Stimulated activated memory B cell treated with anti-CD40 and anti-IgM and Interleukin-4, amounts not matched to agents 10 μg/mL and 1 μg/mL and 100 μg/mL, for 72 hours (primary cell): ENCODE data around the gene TRIM3.
A peak's percentile ranks its signal among the peaks of the same experiment; 100 is the strongest.

Source experiments
- ATAC-seq: fragments of 150-1000 bp; cut with Tn5 transposase; 2 replicates; pipeline ENCODE4 v1.10.0; 2021
- H3K27ac Mint-ChIP-seq: one replicate; pipeline ENCODE4 v1.8.0; 2022; ENCODE audit warnings: mild to moderate bottlenecking, mixed read lengths
- H3K27me3 Mint-ChIP-seq: one replicate; pipeline ENCODE4 v1.8.0; 2022; ENCODE audit warnings: mixed read lengths
- H3K36me3 Mint-ChIP-seq: one replicate; pipeline ENCODE4 v1.8.0; 2022; ENCODE audit warnings: mixed read lengths
- H3K4me1 Mint-ChIP-seq: one replicate; pipeline ENCODE4 v1.8.0; 2022; ENCODE audit warnings: mixed read lengths
- H3K4me3 Mint-ChIP-seq: one replicate; pipeline ENCODE4 v1.8.0; 2022; ENCODE audit warnings: mild to moderate bottlenecking, moderate library complexity, mixed read lengths
- H3K9me3 Mint-ChIP-seq: one replicate; pipeline ENCODE4 v1.8.0; 2022; ENCODE audit warnings: mixed read lengths

TRIM3 gene

GRCh38 chr11:6458352-6459098 is 15.2 kb downstream of the TRIM3 start:
- Mint-ChIP-seq H3K27ac (no peak overlapping the region), H3K4me1 (no peaks in the 10 kb centered on the region), H3K4me3 (no peak overlapping the region), H3K9me3 (no peaks in the 10 kb centered on the region), H3K36me3 (peaks cover 24% of the 10 kb centered on the region), H3K27me3 (no peaks in the 10 kb centered on the region)
- no peak for ATAC-seq

GRCh38 chr11:6457581-6458320 is 16.0 kb downstream of the TRIM3 start:
- Mint-ChIP-seq H3K36me3 (peaks cover 20% of the 10 kb centered on the region), H3K9me3 (no peaks in the 10 kb centered on the region), H3K27me3 (no peaks in the 10 kb centered on the region), H3K4me3 (no peak overlapping the region), H3K27ac (no peak overlapping the region), H3K4me1 (no peaks in the 10 kb centered on the region)
- ATAC-seq: no peak

DNA sequence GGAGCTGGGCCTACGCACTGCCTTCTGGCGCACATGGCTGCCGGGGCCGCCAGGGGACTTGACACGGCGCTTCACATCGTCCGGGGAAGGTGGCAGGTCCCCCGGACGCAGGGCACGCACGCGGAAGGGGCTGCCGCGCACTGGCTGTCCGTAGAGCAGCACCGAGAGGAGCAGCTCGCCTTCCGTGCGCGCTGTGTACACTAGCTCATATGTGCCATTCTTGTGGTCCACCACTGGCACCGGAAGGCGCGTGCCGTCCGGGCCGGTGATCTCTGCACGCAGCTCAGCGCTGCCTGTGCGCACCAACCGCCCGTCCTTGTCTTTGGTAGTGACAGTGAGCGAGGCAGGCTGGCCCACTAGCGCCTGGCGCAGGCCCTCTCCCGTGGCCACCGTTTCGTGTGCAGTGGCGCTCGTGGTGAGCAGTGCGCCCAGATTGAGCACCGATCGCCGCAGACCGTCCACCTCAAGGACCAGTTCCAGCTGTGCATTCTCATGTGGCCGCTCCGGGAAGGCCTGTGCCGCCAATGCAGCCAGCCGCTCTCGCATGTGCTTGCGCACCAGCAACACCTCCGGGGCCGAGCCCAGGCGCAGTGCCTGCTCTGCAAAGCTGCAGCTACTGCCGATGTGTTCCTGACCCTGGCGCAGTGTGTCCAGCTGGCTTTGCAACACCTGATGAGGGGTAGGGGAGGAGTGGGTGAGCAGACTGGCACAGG is 17.2 kb downstream of the TRIM3 start:
- no peak for ATAC-seq
- H3K4me1 Mint-ChIP-seq: no peaks in the 10 kb centered on the region
- H3K4me3 Mint-ChIP-seq: no peak overlapping the region
- H3K9me3 Mint-ChIP-seq: no peaks in the 10 kb centered on the region
- H3K27ac Mint-ChIP-seq: no peak overlapping the region
- no peaks in the 10 kb centered on the region for H3K27me3 Mint-ChIP-seq
- peaks cover 14% of the 10 kb centered on the region for H3K36me3 Mint-ChIP-seq

- Mint-ChIP-seq H3K9me3 (no peaks in the 10 kb centered on the region), H3K4me3 (no peak overlapping the region), H3K27me3 (no peaks in the 10 kb centered on the region), H3K4me1 (no peaks in the 10 kb centered on the region), H3K27ac (no peak overlapping the region), H3K36me3 (peaks cover 10% of the 10 kb centered on the region)
- no peak for ATAC-seq
These were observed 18.7 kb downstream of the TRIM3 start for GRCh38 chr11:6455070-6455469.

DNA sequence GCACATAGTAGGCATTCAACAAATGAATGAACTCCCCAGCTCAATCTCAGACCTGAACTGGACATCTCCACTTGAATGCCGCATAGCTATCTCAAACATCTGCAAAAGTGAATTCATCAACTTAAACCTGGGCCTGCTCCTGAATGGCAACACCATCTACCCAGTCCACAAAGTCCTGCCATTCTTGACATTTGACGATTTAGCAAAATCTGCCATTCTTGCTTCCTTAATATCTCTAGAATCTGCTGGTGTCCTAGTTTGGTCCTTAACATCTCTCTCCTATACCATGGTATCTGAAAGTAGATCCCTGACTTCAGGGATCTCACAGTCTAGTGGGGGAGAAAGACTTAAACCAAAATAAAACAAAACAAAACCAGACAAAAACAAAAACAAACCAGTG is 20.6 kb downstream of the TRIM3 start:
- Mint-ChIP-seq H3K4me3 (no peak overlapping the region), H3K27ac (no peak overlapping the region), H3K27me3 (no peaks in the 10 kb centered on the region), H3K4me1 (no peaks in the 10 kb centered on the region), H3K9me3 (no peaks in the 10 kb centered on the region), H3K36me3 (peaks cover 10% of the 10 kb centered on the region)
- no peak for ATAC-seq

DNA sequence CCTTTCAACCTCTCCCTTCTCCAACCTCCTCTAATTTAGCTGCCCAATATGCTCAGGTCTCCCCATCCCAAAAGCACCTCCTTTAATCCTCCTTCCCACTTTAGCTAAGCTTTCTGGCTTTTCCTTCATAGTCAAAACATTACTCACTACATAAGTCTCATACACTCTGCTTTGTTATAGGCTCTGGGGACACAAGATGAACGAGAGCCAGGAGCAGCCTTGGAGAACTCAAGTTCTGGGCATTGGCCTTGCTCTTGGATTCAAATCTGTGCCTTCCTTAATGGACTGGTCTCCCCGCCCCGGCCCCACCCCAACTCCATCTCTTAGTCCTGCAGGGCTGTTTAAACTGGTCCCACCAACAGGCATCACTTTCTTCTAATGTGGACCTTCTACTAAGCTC is 21.5 kb downstream of the TRIM3 start:
- ATAC-seq: no peak
- H3K27me3 Mint-ChIP-seq: no peaks in the 10 kb centered on the region
- peaks cover 10% of the 10 kb centered on the region for H3K36me3 Mint-ChIP-seq
- no peaks in the 10 kb centered on the region for H3K4me1 Mint-ChIP-seq
- no peak overlapping the region for H3K4me3 Mint-ChIP-seq
- H3K27ac Mint-ChIP-seq: no peak overlapping the region
- H3K9me3 Mint-ChIP-seq: no peaks in the 10 kb centered on the region

GRCh38 chr11:6448574-6448973 is 25.2 kb downstream of the TRIM3 start:
- no peaks in the 10 kb centered on the region for H3K27me3 Mint-ChIP-seq
- H3K27ac Mint-ChIP-seq: no peak overlapping the region
- no peak overlapping the region for H3K4me3 Mint-ChIP-seq
- no peaks in the 10 kb centered on the region for H3K9me3 Mint-ChIP-seq
- no peak for ATAC-seq
- H3K4me1 Mint-ChIP-seq: no peaks in the 10 kb centered on the region
- no peaks in the 10 kb centered on the region for H3K36me3 Mint-ChIP-seq

DNA sequence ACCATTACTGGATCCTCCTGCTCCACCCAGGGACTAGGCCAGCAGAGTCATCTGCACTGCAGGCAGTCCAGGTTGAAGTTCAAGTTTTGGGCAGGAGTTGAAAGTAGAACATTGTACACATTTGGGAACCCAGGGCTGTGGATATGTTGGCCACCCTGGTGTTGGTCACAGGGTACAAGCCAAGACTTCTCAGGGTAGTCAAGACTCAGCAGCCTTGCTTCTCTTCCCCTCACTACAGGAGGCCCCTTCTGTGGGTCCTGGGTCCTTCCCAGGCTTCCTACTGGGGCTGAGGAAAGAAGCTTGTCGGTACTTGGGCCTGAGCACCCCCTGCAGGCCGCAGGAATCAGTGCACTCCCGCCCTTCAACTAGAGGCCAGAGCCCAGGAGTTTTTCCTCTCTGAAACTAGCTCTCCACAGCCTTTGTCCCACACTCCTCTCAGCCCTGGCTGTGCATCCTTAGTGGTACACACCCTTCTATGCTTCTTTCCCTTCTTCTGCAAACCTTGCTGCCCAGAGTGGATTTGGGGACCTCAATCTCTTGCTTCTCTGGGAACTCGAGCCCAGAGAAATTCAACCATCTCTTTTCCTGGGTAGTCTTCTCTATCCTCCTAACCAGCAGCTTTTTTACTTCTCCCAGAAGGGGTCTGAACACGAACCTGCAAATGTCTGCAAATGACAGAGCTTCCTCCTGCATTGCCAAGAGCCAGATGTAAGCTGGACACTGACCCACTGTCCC is 30.3 kb downstream of the TRIM3 start:
- Mint-ChIP-seq H3K27ac (no peak overlapping the region), H3K9me3 (no peaks in the 10 kb centered on the region), H3K36me3 (no peaks in the 10 kb centered on the region), H3K4me1 (no peaks in the 10 kb centered on the region), H3K4me3 (no peak overlapping the region), H3K27me3 (no peaks in the 10 kb centered on the region)
- ATAC-seq: peak; percentile 68

DNA sequence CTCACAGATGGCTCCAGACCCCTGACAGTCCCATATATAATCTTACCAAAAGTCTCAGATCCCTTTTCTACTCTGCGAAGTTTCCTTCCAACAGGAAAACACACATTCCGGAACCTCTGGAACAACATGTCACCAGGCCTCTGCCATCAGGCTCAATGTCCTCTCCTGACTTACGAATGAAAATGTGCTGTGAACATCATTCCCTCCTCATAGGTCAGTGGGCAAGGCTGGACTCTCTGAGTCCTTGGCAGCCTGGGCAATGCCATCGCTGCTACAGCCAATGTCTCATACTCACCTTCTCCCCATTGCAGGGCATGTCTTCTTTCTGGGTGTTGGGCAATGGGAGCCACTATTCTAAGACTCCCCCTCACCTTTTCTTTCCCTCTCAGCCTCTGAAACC is 31.3 kb downstream of the TRIM3 start:
- no peak overlapping the region for H3K4me3 Mint-ChIP-seq

GRCh38 chr11:6440906-6441358 is 32.8 kb downstream of the TRIM3 start, which contains the start of gene HPX:
TSS of gene HPX (minus strand) at chr11:6440987. CDS start at chr11:6440963, 24 bp downstream.
- no peak within 1 kb of the TSS for H3K4me3 Mint-ChIP-seq
- H3K36me3 Mint-ChIP-seq: no peaks in the 10 kb centered on the region
- H3K27me3 Mint-ChIP-seq: no peaks in the 10 kb centered on the region
- no peak within 1 kb of the TSS for H3K27ac Mint-ChIP-seq
- H3K9me3 Mint-ChIP-seq: no peaks in the 10 kb centered on the region
- H3K4me1 Mint-ChIP-seq: no peaks in the 10 kb centered on the region
- ATAC-seq: no peak

More for the DNA sequence above, 31.3 kb downstream of the TRIM3 start:
- no peak for ATAC-seq
- Mint-ChIP-seq H3K27ac (no peak overlapping the region), H3K27me3 (no peaks in the 10 kb centered on the region), H3K9me3 (no peaks in the 10 kb centered on the region), H3K4me1 (no peaks in the 10 kb centered on the region), H3K36me3 (no peaks in the 10 kb centered on the region)

DNA sequence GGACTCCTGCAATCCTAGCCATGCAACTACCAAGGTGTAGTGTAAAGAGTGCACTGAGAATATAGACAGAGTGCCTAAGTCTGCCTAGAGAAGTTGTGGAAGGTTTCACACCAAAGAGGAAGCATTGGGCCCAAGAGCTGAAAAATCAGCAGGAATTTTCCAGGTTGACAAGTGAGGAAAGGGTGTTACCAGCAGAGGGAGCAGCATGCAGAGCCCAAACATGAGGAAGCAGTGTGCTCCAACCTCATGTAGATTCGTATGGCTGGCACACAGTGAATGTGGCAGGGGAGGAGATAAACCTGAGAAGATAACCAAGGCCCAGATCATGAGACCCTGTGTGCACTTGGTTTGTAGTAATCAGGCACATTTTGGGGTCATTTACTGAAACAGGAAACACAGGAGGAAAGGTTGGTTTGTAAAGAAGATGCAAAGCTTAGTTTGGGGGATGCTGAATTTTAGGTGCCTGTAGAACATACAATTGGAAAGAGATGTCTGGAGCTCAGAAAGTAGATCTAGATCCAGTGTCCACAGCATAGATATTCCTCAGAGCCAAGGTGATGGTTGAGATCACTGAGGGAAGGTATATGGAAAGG is 34.7 kb downstream of the TRIM3 start:
- Mint-ChIP-seq H3K4me1 (peaks cover under 1% of the 10 kb centered on the region), H3K36me3 (no peaks in the 10 kb centered on the region), H3K27me3 (peaks cover 2% of the 10 kb centered on the region), H3K9me3 (no peaks in the 10 kb centered on the region), H3K27ac (no peak overlapping the region), H3K4me3 (no peak overlapping the region)
- no peak for ATAC-seq

DNA sequence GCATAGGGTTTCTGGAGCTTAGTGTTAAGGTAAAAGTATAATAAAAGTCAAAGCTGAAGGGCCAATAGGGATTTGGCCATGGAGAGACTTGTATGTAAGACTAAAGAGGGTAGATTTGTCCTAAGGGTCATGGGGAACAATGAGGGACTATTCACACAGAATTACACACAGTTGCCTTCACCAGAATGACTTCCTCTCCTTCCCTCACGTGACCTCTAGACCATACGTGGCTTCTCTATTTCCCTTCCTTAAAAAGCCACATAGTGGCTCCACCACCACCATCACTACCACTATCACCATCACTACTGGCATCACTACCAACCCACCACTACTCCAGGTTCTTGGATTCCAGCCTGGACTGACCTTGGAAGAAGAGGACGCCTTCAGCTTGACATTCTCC is 35.7 kb downstream of the TRIM3 start:
- no peak overlapping the region for H3K27ac Mint-ChIP-seq
- H3K4me1 Mint-ChIP-seq: peaks cover 6% of the 10 kb centered on the region
- H3K4me3 Mint-ChIP-seq: no peak overlapping the region
- H3K27me3 Mint-ChIP-seq: peaks cover 9% of the 10 kb centered on the region
- no peaks in the 10 kb centered on the region for H3K9me3 Mint-ChIP-seq
- ATAC-seq: peak; percentile 45
- H3K36me3 Mint-ChIP-seq: no peaks in the 10 kb centered on the region

- no peak overlapping the region for H3K4me3 Mint-ChIP-seq
- no peaks in the 10 kb centered on the region for H3K9me3 Mint-ChIP-seq
- H3K27me3 Mint-ChIP-seq: peaks cover 9% of the 10 kb centered on the region
- no peak for ATAC-seq
- H3K36me3 Mint-ChIP-seq: no peaks in the 10 kb centered on the region
- no peak overlapping the region for H3K27ac Mint-ChIP-seq
- peaks cover 6% of the 10 kb centered on the region for H3K4me1 Mint-ChIP-seq
These were observed 36.3 kb downstream of the TRIM3 start for GRCh38 chr11:6437423-6437822.

- Mint-ChIP-seq H3K9me3 (no peaks in the 10 kb centered on the region), H3K27me3 (peaks cover 9% of the 10 kb centered on the region), H3K36me3 (no peaks in the 10 kb centered on the region), H3K27ac (no peak overlapping the region), H3K4me3 (no peak overlapping the region), H3K4me1 (peaks cover 6% of the 10 kb centered on the region)
- no peak for ATAC-seq
These were observed 39.6 kb downstream of the TRIM3 start for GRCh38 chr11:6433998-6434660.
